Panc1 (cell line): ENCODE measurements around the gene PTPN4.

Experiments used
- CTCF ChIP-seq: fragments of 450-650 bp; IDR thresholded peaks from 2 replicates; pipeline ENCODE4 v1.5.1; 2017; ENCODE audit warnings: mild to moderate bottlenecking
- REST ChIP-seq, 2 experiments: IDR thresholded peaks; 2 replicates each; pipeline ENCODE4 v1.6.1; 2011 to 2012; ENCODE audit warnings: low read depth in 2 of 2, control low read depth in 1 of 2, low read length in 1 of 2, mild to moderate bottlenecking in 1 of 2, moderate library complexity in 1 of 2; ENCODE audit not compliant: insufficient read depth in 1 of 2
- SIN3A ChIP-seq: IDR thresholded peaks from 2 replicates; pipeline ENCODE4 v1.6.1; 2012; ENCODE audit warnings: low read depth, mild to moderate bottlenecking, low read length, moderate library complexity, borderline replicate concordance; ENCODE audit not compliant: insufficient read depth

GRCh38 chr2:120007851-120008250, 248.1 kb downstream of the PTPN4 start:
- TF ChIP-seq CTCF = no peak
- no peak for TF ChIP-seq REST (IDR thresholded peaks at IDR 0.05; ENCODE audit: insufficient read depth in 1 of 2, low read depth in 2 of 2, low read length in 1 of 2)
- TF ChIP-seq SIN3A = no peak
